GM18868 (cell line): ENCODE measurements around the gene SAP25.

Experiments used
- ATAC-seq: cut with Tn5 transposase; IDR thresholded peaks from one replicate; pipeline ENCODE4 v1.9.1; 2021; ENCODE audit warnings: mild to moderate bottlenecking, moderate library complexity; ENCODE audit not compliant: unreplicated experiment

Gene SAP25

DNA sequence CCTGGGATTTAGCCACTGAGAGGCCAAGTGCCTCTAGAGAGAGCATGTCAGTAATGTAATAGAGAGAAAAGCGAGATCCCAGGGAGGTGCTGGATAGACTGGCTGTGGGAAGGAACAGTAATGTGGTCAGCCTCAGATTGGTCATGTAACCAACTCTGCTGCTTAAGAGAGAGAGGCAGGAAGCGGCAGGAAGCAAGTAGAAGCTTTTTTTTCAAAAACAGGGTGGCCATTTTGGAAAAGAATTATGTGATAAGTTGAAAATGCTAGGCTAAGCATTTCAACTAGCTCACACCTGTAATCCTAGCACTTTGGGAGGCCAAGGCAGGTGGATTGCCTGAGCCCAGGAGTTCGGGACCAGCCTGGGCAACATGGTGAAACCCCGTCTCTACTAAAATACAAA, 24.7 kb upstream of the SAP25 start:
- ATAC-seq = no peak

DNA sequence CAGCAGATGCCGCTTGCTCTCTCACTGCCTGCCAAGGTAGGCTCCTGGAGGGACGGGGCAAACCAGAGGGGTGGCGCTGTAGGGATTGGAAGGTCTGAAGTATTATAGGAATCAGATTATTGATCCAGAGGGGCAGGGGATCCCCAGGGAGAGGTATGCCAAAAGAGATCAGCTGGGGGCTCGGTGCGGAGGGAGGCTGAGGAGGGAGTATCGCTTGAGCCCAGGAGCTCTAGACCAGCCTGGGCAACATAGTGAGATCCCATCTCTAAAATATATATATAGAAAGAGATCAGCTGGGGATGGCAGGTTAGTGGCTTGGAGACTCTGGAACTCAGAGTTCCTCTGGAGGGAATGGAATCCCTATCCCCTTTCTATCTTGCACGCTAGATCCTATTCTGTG, 21.5 kb upstream of the SAP25 start:
- ATAC-seq = no peak

DNA sequence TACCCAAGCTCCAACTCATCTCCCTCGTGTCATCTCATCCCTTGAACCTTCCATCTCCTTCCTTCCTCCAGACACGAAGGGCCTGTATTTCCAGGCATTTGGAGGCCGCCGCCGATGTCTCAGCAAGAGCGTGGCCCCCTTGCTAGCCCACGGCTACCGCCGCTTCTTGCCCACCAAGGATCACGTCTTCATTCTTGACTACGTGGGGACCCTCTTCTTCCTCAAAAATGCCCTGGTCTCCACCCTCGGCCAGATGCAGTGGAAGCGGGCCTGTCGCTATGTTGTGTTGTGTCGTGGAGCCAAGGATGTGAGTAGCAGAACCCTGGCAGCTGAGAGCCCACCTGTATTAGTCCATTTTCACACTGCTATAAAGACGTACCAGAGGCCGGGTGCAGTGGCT, 17.9 kb upstream of the SAP25 start:
- no peak for ATAC-seq

DNA sequence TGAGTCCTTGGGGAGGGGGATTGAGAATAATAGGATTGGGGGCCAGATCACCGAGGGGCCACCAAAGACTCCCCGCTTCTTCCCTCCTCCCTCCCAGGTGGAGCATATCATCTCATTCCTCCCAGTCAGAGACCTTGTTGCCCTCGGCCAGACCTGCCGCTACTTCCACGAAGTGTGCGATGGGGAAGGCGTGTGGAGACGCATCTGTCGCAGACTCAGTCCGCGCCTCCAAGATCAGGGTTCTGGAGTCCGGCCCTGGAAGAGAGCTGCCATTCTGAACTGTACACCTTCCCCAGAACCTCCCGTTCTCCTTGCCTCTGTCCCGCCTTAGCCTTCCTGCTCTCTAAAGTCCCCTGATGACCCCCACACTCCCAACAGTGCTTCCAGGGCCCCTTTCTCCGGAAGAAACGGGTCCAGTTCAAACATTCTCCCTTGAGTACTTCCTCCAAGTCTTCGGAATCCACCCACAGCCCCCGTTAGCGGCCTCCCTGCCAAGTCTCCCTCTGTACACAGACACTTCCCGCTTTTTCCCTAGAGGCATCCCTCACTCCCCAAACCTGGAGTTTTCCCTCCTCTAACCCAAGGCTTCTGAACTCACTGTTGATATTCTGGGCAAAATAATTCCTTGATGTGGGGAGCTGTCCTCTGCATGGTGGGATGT, 16.5 kb upstream of the SAP25 start:
- ATAC-seq = no peak

DNA sequence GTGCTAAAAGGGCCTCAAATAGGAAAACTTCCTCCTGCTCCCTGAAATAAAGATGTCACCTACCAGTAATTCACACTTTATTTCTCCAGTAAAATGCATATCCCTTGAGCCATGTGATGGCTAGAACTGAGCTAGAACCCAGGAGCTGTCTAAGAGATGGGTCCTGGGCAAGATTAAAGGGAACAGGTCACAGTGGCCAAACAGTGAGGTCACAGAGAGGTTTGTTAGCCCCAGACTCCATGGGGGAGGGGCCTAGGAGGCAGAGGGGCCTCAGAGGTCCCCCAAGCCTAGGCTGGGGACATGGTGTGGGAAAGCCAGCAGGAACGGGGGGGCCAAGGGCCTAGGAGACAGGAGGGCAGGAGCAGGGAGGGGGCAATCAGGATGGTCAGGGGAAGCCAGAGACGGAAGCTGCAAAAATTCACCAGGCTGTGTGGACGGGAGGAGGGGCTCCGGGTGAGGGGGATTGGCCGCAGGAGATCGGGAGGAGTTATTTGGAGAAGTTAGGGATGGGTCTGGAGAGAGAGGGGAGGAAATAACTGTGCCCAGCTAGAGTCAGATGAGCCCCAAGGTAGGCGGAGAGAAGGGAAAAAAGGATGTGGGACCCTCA, 15.7 kb upstream of the SAP25 start:
- ATAC-seq = no peak

DNA sequence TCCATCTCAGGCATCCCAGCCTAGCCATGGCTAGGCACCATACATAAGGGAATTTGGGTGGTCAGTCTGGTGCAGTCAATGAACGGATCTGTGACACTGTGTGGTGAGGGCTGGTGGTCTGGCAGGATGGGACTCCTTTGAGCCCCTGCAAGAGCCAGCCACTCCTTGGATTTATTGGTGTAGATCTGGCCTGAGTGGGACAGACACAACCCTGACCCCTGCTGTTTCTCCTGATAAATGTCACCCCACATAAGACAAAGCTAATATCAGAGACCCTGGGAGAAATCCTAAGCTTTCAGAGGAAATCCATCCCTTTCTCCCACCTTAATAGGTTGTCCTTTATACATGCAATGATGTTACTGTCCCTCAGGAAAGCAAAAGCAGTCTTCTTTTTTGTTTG, 14.7 kb upstream of the SAP25 start:
- no peak for ATAC-seq

DNA sequence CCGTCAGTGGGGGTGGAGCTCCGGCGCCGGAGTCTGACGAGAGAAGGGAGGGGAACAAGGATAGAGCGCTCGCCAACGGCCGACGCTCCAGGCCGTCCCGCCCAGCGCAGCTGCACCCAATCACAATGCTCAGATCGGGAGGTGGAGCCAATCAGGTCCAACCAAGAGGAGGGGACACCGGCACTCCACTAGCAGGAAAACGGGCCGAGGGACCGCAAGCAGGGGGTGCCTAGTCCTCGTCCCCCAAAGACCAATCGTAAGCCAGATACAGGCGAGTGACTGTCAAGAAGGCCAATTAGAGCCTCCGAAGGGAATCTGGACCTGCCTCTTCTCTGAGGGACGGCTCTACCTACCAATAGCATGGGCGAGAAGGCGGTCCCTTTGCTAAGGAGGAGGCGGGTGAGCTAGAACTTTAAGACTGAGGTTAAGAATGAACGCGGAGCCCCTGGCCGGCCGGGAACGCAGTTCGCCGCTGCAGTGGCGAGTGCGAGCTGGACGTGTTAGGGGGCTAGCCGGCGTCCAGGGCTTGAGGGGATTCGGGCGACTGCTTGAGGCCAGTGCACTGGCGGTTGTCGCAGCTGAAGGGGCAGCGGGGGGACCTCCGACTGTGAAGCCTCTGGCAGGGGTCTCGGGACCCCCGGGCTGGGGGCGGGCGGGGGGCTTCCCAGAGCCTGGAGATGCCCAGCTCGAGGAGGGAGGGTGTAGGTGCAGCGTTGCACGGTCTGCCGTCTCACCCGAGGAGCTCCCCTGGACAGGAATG, 12.7 kb upstream of the SAP25 start, which contains the start of gene FBXO24:
Gene FBXO24 (plus strand): TSS at position 63 of the 760 bp plus-strand sequence. CDS start 298 bp downstream, at position 361.
- ATAC-seq = peak; percentile 90

DNA sequence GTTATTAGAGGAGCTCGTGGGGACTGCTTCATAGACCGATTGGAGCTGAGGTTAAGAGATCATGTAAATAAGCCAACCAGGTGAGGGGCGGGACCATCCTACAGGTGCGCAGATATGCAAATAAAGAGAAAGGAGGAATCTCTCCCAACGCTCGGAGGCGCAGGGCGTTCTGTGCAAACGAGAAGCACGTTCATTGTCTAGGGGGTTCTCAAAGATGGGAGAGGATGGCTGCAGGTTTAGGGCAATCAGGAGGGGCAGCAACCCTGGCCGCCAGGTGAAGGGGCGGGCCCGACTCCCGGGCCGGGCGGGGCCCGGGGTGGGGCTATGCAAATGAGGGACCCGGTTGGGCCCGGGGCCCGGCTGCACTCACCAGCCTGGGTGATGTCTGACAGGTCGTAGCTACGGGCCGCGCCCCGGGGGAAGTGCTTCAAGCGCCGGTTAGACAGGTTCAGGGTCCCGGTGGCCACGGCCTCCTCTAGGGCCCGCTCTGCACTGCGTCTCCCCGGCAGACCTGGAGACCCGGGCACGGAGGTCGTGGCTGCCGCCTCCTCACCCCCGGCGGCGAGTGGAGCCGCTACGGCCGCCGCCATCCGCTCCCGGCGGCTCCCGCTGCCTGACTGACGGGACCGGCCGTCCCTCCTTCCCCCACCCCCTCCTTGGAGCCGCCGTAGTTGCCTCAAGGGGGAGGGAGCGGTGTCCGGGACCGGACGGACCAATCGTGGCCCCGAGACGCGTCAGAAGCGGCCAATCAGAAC, 12.0 kb upstream of the SAP25 start, which contains the start of gene LRCH4:
Gene LRCH4 (minus strand): TSS at position 619 of the 755 bp plus-strand sequence. CDS start 29 bp downstream, at position 590.
- ATAC-seq = peak; percentile 19

DNA sequence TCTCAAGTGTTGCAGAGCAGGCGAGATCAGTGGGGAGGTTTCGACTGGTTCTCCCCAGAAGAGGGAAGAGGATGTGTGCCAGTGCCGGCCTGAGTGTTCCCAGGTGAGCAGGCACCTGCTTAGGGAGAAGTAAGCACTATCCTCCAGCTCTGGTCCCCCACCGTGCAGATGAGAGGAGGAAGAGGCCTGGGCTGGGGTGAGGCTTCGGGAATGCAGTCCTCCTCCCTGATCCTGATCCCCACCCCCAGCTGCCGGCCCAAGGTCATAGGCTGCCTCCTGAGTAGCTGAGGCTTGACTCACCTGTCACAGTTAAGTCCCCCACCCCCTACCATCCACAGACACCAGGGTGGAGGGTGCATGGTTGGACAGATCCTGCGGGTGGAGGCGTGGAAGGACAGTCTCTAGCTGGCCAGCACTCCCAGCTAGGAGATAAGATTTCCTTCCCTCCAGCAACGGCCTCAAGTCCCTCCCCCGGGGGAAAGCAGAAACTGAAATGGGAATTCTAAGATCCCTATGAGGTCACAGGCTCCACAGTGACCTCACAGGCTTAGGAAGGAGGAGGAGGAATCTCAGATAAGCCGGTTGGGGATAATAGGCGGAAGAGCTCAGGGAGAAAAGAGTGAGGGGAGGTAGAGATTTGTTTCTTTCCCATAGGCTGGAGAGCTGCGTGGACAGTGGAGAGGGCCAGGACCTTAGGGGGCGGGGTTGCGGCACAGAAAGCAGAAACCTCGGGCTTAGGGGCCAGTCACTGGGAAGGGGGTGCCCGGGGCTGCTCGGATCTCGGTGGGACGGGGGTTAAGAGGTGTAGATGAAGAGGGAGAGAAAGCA, 11.2 kb upstream of the SAP25 start:
- no peak for ATAC-seq

DNA sequence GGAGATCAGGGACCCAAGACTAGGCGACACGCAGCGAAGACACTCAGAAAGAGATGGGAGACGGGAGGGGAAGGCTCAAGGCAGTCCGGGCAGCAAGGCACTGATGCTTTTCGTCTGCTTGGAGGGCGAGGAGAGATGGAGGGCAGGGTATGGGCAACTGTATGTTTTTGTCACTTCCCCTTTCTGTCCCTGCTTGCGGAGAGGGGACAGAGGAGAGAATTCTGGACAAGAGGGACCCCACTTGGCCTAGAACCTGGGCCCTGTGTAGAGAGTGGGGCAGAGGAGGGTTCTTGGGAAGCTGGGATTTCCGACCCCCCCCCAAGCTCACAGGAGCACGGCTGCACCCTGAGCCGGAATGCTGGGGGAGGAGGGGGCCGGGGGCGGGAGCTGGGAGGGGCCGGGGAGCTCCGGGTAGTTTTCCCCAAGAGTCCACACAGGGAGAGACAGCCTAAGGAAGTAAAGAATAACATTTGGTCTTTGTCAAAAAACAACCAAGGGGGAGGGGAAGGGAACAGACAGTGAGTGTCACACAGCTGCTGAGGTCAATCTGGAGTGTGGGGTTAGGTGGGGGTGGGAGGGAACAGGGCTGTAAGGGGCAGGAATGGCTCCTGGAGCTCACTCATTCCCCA, 10.5 kb upstream of the SAP25 start:
- no peak for ATAC-seq

DNA sequence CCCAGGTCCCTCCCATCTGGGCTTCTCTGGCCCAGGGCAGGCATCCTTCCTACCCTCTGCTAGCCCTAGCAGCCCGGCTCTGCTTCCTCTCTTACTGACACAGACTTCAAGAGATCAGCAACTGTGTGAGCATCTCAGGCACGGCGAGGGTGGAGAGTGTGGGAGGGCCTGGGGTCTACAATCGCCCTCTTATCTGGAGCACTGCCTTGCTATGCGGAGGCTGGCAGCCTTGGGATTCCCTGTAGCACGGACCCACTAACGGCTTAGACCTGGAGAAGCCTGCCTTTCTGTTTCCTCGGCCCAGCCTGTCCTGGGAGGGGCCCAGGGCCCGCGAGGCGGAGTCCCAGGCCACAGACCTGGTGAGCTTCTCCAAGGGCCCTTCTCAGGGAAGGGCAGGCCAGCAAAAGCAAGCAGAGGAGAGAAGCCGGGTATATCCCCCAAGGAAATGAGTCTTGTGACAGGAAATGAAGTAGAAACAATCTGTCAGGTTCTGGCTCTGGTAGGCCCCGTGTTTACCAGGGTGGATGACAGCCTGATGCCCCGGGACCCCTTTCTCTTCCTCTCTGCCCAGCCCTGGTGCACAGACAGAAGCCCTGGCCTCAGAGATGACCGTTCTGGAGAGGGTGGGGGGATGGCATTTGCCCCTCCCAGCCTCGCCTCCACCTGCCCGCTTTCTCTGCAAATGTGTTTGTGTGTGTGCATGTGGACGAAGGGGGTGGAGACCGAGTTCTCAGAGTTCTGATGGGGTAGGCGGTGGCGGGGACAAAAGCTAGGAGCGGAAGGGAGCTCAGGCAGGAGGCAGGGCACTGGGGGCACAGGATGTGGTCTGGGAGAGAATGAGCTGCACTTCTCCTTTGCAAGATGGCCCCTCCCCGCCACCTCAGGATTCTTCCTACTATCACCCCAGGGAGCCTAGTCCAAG, 9.7 kb upstream of the SAP25 start:
- ATAC-seq = no peak

DNA sequence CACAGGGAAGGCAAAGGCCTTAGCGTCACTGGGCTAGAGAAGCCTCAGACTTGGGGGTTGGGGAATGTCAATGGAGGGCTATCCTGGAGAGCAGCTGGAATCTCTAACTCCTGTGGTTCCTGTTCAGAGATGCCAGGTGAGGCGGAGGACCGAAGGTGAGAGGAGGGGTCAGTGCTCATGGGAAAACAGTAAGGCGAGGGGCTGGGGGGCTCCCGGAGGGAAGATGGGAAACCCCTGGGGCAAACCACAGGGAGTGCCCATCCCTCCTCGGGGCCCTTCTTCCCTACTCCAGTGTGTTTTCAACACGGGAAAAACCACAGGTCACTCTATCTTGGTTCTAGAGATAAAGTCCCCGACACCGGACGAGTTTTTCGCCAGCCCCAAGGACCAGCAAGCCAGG, 8.9 kb upstream of the SAP25 start:
- no peak for ATAC-seq

DNA sequence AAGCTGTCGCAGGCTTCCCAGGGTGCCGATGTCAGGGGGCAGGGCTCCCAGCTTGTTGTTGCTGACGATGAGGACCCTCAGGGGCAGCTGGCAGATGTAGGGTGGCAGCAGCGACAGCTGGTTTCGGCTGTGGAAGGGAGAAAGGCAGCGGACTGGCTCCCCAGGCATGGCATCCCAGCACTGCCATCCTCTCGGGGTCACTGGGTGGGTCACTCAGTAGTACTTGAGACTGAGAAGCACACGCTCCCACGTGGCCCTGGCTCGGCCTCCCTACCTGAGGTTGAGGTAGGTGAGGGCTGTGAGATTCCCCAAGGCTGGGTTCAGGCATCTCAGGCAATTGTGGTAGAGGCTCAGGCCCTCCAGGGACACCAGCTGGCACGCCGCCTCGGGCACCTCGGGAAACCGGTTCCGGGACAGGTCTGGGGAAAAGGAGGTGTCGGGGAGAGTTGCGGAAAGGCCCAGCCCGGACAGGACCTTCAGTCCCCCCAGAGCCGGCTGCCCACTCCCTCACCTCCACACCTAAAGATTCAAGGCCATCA, 8.4 kb upstream of the SAP25 start:
- no peak for ATAC-seq

DNA sequence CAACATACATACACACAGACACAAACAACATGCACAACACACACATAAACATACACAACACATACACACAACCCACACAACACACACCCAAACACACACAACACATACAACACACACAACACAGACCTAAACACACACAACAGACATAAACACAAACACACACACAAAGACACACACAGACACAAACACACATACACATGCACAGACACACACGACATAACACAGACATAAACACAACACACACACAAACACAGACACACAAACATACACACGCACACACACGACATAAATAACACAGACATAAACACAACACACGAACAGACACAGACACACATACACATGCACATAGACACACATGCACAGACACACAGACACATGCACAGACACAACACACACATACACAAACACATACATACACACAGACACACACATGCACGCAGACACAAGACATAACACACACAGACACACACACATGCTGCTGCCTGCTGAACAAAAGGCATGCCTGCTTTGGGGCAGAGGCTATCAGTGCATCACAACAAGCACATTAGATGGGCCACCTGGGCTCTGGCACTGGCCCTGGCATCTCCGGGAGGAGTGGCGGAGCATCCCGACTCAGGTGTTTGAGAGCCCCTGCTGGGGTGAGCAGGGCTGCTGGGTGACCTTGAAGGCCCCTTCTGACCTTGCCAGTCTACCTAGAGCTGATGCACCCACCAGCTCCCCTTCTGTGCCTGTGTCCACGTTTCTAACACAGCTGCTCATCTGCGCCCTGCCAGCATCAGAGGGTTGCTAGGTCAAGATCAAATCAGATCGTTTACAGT, 7.0 kb upstream of the SAP25 start:
- ATAC-seq = no peak

DNA sequence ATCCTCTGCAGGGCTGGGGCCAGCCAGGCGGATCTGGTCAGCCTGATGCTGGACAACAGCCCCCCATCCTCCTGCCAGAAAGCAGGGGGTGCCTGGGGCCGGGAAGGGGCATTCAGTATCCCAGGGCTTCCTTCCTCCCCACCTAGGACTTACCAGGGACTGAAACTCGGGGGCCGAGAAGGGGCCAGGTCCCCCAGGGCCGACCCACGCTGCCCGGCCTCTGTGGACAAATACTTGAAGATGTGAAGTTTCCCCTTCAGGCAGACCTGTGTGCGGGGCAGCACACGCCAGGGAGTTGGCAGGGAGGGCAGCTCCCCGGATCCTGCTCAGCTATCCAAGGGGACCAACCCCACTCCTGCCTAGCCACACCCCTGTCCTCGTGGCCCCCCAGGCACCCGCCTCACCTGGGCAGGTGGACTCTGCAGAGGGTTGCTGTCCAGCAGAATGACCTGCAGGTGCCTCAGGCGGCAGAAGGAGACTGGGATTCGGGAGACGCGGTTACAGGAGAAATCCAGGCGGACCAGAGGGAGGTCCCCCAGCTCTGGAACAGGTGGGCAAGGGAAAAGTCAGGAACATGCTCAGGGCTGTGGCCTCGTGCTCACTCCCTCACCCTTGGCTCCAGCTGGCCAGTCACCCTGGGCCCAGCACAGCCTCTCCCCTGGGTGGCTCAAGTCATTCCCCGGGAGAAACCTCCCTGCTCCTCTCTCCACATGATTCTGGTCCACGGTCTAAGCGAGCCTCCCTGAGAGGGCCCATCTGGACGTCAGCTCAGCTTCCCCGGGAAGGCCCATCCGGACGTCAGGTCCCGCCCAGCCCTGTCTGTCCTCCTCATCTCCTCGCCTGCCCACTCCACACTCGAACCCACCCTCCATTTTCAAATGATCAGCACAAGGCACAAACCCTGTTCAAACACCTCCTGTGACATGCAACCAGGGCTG, 4.8 kb upstream of the SAP25 start:
- no peak for ATAC-seq

DNA sequence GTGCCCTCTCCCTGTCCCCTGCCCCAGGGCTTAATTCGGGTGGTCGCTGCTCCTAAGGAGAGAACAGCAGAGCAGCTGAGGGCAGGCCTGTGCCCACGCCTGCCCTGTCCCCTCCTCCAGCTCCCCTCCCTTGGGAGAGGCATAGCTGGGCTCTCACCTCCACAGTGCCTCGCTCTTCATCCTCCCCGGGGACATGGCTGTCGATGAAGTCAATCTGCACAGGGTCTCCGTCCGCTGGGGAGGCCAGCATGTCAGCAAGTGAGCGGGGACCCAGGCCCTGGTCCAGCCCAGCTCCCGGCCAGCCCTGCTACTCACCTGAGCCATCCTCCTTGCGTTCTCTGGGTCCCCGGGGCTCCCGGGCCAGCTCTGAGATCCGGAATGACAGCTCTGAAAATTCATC, 3.8 kb upstream of the SAP25 start:
- ATAC-seq = no peak

DNA sequence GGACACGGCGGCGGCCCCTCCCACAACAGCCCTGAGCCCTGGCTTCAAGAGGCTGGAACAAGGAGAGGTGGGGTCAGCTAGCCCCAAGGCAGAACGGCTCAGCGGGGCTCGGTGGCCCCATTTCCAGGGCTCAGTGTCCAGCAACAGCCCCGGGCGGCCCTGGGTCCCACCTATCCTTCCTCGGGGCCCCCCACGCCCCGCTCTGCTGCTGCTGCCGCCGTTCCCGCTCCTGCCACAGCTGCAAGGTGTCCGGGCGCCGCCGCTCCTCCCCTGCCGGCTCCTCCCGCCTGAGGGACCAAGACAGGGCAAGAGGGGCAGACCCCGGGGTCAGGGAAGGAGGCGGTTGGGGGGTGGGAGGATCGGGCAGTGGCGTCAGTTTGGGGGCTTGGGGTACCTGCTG, 3.4 kb upstream of the SAP25 start:
- no peak for ATAC-seq
